ENCODE results near the gene PTPN2.

PTPN2 gene

DNA sequence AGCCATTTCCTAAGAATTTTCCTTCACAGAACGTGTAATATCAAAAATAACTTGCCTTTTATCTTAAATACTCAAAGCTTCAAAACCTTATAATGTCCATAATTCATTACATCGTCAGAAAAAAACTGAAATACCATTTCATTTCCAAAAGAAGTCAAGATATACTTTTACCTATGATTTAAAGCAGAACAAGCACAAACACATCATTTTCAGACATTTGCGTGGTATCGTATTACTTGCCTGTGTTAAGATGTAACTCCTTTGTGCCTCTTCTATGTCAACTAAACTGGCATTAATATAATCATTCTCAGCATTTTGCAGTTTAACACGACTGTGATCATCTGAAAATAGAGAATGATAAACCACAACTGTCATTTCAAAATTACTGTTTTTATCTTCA is 47.5 kb downstream of the PTPN2 start:
- in situ Hi-C loops (cut with HindIII; ENCODE audit: low sequenced_read_pairs) = no loop called here

DNA sequence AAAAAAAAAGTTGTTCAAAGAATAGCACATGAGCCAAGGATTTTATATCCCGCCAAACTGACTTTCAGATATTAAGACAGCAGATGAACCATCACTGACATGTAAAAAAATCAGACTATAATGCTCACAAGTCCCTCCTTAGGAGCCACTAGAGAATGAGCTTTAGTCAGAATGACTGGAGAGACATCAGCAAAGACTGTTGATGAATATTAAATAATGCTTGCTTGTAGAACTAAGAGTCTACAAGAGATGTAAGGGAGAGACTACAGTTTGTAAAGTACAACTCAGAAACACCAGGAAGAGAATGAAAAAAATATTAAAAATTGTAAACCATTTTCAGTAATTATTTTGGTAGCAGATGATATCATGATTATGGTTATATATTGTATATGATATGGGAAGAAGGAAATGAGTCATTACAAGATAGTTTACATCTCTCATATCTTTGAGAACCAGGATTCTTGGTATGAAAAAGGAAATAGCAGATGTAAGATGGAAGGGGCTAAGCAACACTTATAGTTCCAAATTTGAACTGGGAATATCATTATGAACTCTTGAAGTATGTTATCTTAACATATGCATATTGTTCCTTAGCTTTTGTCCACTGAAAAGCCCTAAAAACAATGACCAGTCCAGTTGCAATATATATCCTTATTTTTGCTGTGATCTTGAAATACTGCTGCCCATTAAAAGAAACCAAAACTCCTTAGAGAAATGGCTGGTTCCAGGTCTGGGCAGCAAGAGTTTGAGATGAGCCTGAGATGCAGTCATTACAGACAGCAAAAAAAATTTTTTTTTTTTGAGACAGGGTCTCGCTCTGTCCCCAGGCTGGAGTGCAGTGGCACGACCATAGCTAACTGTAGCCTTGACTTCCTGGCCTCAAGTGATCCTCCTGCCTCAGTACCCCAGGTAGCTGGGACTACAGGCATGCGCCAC is 55.7 kb downstream of the PTPN2 start:
- in situ Hi-C loops (cut with HindIII; ENCODE audit: low sequenced_read_pairs) = no loop called here

DNA sequence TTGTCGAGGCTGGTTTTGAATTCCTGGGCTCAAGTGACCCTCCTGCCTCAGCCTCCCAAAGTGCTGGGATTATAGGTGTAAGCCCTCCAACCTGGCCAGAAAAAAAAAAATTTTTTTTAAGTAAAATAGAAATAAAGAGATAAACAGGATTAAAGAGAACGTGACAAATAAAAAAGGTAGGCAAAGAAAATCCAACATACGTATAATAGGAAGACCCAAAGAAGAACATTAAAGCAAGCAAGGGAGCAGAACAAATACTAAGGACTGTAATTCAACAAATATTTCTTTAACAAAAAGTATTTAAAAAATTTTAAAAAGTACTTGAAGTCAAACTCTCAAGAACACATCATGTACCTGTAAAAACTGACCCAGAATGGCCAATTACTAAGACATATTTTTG is 56.4 kb downstream of the PTPN2 start:
- in situ Hi-C loops (cut with HindIII; ENCODE audit: low sequenced_read_pairs) = no loop called here

GRCh38 chr18:12825230-12825629 is 58.8 kb downstream of the PTPN2 start:
- in situ Hi-C loops (cut with HindIII; ENCODE audit: low sequenced_read_pairs) = no loop called here

DNA sequence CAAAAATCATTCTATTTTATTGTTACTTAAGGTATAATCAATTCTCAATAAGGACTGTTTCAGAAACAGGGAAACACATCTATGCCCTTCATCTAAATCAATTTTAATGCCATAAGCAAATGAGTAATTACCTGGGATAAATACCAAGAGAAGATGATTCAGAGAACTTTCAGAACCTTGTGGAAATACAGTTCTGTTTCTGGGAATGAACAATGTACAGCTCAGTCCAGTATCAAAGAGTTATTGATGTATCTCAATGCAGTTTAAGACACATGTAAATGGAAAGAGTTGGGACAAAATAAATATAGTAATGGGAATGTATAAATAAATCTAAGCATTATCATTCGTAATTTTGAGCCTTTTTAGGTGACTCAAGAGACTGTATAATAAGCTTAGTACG is 60.1 kb downstream of the PTPN2 start:
- in situ Hi-C loops (cut with HindIII; ENCODE audit: low sequenced_read_pairs) = no loop called here

GRCh38 chr18:12821408-12821807 is 62.6 kb downstream of the PTPN2 start:
- in situ Hi-C loops (cut with HindIII; ENCODE audit: low sequenced_read_pairs) = no loop called here

DNA sequence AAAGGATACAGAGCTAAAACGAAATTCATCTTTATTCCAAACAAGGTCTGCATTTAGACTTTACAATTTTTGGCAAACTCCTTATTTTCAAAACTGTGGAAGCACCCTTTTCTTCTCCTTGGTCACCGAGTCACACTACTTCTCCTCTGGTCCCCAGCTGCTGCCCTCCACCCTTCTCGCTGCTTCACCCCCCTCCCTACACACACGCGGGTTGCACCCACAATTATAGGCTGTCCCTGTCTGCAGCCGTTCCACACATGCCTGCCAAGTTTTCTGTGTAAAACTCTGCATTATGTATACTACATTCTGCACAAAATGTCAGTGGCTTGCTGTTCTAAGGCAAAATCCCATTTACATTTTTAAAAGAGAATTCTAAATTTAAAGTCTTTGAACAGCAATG is 63.5 kb downstream of the PTPN2 start:
- in situ Hi-C loops (cut with HindIII; ENCODE audit: low sequenced_read_pairs) = no loop called here

DNA sequence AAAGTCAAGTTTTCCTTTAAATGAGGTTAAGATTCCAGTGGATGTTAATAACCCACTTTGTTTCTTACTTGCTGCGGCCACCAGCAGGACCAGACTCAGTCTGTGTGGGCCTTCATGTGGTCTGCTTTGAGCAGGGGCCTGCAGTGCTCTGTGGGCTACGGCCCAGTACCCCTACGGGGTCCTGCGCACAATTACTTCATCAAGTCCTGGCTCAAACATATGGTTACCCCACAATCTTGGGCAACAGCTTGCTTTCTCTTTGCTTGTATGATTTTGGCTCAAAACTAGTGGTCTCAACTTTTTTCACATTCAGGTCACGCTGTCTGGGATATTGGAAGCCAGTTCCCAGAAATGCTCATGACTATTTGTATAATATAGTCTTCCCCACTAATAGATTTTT is 64.2 kb downstream of the PTPN2 start:
- in situ Hi-C loops (cut with HindIII; ENCODE audit: low sequenced_read_pairs) = no loop called here

- in situ Hi-C loops (cut with HindIII; ENCODE audit: low sequenced_read_pairs) = no loop called here
Measured at GRCh38 chr18:12819322-12819721, 64.7 kb downstream of the PTPN2 start.

DNA sequence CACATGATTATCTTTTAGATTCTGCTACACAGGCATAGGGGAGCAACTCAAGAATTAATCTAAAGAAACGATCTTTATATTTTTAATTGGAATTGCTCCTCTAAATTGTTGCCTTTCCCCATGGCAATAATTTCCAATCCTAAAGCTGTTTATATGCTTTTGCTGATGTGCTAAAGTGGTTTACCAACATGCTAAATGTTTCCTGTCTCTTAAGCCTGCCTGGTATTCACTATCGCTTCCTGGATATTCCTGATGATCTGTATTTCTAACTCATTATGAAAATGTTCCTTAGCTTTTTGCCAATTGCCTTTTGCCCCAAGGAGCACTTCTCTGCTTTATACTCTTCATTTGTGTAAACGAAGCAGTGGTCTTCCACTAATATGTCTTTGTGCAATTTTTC is 65.8 kb downstream of the PTPN2 start:
- in situ Hi-C loops (cut with HindIII; ENCODE audit: low sequenced_read_pairs) = no loop called here

DNA sequence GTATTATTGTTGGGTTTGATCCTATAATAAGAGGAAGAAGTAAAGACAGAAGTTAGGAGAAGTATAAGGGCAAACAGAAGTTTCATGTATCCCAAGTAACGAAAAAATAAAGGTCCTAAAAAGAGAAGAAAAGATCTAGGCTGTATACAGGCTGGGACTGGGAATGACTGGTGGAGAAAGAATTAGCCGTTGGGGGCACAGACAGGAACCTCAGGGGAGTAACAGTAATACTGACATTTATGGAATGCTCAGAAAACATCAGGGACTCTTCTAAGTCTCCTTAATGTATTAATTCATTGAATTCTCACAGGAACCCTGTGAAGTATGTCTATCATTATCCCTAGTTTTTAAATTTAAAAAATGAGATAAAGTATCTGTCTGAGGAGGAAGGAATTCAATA is 67.6 kb downstream of the PTPN2 start:
- in situ Hi-C loops (cut with HindIII; ENCODE audit: low sequenced_read_pairs) = no loop called here

DNA sequence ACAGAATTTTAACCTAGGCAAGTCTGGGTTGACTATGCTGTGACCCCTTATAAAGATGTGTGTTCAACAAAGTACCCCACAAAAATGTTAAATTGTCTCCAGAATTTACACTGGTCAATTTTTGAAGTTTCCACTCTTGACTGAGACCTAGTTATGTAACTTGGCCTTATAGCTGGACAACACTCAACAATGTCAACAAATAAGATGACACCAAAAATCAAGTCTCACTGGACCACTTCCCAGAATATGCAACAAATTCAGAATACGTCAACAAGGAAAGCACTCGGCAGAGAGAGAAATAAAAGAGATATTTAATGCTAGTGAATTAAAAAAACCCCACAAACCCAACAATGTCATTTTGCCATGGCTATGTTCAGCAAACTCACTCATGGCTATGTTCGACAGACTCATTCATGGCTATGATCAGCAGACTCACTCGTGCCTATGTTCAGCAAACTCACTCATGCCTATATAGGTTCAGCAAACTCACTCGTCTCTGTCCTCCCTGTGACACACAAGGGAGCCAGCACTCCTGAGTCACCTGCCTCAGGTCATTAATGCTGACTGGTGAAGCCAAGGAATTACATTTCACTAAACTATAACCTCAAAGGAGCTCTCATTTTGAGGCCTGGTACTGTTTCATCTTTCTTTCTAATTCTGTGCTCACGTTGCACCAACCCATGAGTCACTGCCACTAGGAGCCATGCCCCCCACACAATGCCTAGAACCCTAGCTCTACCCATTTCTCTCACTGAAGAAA is 72.7 kb downstream of the PTPN2 start:
- in situ Hi-C loops (cut with HindIII; ENCODE audit: low sequenced_read_pairs) = no loop called here

DNA sequence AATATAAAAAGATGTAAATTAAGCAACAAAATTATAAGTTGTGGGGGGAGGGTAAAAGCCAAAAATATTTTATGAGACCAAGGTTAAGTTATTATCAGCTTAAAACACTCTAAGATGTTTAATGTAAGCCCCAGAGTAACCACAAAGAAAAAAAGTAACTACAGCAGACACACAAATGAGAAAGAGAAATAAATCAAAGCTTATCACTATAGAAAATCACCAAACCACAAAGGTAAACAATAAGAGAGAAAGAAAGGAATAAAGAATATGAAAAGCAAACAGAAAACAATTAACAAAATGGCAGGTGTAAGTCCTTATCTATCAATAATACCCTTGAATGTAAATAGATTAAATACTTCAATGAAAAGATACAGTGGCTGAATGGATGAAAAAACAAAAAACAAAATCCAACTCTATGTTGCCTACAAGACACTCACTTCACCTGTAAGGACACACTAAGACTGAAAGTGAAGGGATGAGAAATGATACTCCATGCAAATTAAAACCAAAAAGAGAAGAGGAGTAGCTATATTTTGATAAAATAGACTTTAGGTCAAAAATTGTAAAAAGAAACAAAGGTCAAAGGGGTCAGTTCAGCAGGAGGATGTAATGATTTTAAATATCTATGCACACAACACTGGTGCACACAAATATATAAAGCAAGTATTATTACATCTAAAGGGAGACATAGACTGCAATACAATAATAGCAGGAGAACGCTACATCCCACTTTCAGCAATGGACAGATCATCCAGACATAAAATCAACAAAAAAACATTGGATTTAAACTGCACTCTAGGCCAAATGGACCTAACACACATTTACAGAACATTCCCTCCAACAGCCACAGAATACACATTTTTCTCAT is 80.7 kb downstream of the PTPN2 start:
- in situ Hi-C loops (cut with HindIII; ENCODE audit: low sequenced_read_pairs) = loop anchor here (5.0 kb wide), 2 partner anchors 36 to 99 kb away; no protein-coding TSS in a partner anchor

DNA sequence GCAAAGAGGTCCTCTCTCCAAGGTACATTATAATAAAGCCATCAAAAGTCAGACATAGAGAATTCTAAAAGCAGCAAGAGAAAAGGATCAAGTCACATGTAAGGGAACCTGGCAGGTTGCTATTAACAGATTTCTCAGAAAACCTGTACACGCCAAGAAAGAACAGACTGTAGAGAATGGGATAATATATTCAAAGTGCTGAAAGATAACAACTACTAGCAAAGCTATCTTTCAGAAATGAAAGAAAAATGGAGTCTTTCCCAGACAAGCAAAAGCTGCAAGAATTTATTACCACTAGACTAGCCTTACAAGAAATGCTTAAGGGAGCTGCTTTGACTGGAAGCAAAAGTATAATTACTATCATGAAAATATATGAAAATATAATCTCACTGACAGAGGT is 81.5 kb downstream of the PTPN2 start:
- in situ Hi-C loops (cut with HindIII; ENCODE audit: low sequenced_read_pairs) = loop anchor here (5.0 kb wide), 2 partner anchors 35 to 100 kb away; no protein-coding TSS in a partner anchor

- in situ Hi-C loops (cut with HindIII; ENCODE audit: low sequenced_read_pairs) = no loop called here
Measured at GRCh38 chr18:12796448-12796847, 87.6 kb downstream of the PTPN2 start.

GRCh38 chr18:12791610-12792009 is 92.4 kb downstream of the PTPN2 start:
- in situ Hi-C loops (cut with HindIII; ENCODE audit: low sequenced_read_pairs) = no loop called here

- in situ Hi-C loops (cut with HindIII; ENCODE audit: low sequenced_read_pairs) = no loop called here
Measured at GRCh38 chr18:12786669-12787068, 97.4 kb downstream of the PTPN2 start.

DNA sequence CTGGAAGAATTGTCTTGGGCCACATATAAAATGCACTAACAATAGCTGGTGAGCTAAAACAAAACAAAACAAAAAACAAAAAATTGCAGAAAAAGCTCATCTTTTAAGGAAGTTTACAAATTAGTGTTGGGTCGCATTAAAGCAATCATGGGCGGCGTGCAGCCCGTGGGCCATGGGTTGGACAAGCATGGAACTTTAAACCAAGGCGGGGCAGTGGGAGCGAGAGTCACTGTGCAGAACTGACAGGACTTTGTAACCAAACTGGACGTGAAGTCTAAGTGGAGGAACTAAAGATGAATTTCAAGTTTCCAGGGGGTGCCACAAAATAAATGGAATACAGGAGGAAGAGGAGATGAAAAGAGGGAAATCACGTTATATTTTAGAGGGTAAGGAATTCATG is 100.5 kb downstream of the PTPN2 start:
- in situ Hi-C loops (cut with HindIII; ENCODE audit: low sequenced_read_pairs) = no loop called here

DNA sequence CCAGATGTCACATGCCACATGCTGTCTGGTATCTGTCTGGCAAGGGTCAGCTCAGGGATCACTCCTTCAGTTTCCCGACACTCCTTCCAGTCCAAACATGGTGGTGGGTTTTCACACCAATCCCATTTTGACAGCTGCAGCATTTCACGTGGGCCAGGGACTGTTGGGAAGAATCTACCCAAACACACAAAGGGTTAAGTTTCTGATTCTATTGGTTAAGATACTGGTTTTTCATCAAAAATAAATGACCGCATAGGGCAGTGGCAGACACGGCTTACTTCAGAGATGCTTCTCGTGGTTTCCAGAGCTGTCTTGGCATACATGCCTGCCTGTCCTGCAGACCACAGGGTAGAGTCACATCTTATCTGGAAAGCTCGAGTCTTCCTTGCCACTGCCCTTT is 101.5 kb downstream of the PTPN2 start:
- in situ Hi-C loops (cut with HindIII; ENCODE audit: low sequenced_read_pairs) = no loop called here

- in situ Hi-C loops (cut with HindIII; ENCODE audit: low sequenced_read_pairs) = no loop called here
Measured at GRCh38 chr18:12779456-12779855, 104.6 kb downstream of the PTPN2 start.

GRCh38 chr18:12779043-12779442 is 105.0 kb downstream of the PTPN2 start:
- in situ Hi-C loops (cut with HindIII; ENCODE audit: low sequenced_read_pairs) = no loop called here
